Measurements from ENCODE around the gene RALGAPA2. TPM values are rescaled to one million over a fixed set of nuclear protein-coding genes. Genes with fewer than 3 reads are reported as not detected.
A peak's percentile ranks its signal among the peaks of the same experiment; 100 is the strongest.

The RALGAPA2 gene
- total RNA-seq, 1 donor from 2014 or later: 16.5 TPM

DNA sequence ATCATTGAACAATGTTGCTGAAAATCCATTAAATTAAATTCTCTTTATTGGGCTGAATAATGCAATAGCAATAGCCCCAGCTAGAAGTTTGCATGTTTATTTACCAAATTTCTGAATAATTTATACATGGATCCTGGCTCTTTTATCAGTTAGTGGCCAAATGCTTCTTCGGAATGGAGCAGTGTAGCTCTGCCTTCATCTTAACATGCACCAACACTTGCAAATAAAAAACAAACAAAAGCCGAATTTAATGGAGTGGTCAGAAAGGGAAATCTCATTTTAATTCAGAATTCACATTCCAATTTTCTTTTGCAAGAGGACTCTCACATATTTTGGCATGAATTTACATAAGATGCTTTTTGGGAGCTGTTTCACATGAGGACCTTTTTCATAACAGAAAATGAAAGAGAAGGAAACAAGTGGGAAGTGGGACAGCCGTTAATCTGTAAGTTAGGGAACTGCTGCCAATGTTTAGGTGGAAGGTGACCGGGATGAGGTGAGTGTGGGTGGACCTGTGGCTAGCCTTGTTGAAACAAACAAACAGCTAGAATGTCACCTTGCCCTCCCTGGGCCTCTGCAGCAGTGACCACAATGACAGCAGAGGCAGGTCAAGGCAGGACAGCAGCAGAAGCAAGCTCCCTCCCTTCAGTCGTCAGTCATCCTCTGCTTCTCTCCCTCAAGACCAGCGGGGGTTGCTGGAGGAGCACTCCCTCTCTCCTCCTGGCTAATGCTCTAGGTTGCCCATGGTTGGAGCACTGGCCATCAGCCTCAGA, 271.4 kb downstream of the RALGAPA2 start:
- ATAC-seq (peak; percentile 43), DNase-seq (ENCODE audit: missing footprints) (no peak)
- intact Hi-C loops (cut with DNase I): no loop called here

DNA sequence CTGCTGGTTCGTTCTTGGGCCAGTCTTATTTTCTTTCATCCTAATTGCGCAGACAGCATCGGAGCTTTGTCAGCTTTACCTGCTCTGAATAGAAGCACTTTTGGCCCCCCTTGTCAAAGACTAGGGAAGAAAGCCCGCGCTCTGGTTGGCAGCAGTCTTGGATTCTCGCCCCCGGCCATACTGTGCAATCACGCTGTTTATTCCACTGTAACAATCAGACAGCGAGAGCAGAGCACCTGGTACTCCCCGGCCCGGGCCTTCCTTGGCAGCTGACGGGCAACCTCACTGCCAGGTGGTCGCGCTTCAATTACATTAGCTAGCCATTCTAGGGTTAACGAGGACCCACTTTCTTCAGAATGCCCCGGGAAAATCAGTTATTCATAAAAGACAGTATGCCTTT, 272.0 kb downstream of the RALGAPA2 start:
- DNase-seq (ENCODE audit: missing footprints): no peak
- intact Hi-C loops (cut with DNase I): no loop called here
- no peak for ATAC-seq

DNA sequence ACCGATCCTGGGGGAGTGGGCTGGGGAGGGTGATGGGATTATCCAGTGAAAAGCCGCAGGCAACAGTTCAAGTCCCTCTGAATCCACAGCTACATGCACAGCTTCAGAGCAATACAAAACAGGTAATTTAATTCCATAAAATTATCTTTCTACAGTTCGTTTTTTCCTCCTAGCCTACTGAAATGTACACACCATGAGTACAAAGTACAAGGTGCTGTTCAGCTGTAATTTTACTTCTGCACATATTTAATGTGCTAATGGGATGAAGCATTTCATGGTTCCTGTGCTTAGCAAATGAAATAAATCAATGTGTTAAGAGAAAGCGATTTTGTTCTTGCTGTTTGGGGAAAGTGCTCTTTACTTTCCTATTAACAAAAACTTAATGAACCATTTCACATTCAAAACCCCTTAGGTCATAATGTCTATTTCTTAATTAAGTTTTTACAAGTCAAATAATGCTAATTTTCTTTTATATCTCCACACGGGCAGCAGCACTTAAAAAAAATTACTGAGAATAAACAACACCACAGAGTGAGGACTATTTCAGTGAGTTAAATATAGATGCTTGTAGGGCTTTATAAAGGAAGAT, 272.7 kb downstream of the RALGAPA2 start:
- no peak for DNase-seq (ENCODE audit: missing footprints)
- ATAC-seq: no peak
- intact Hi-C loops (cut with DNase I): no loop called here

DNA sequence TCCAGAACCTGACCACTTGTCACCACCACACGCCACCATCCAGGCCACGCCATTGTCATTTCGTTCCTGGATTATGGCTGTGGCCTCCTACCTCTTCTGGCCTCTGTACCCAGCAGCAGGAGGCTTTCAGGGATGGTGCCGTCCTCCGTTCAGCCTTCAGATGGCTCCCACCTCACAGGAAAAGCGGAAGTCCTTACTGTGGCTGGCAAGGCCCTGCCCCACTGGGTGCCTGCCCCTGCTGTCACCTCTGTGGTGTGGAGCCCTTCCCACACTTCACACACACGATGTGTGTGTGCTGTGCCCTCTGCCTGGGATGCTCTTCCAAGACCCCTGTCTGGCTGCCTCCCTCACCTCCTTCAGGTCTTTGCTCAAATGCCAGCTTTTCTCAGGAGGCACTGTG, 275.1 kb downstream of the RALGAPA2 start:
- intact Hi-C loops (cut with DNase I): no loop called here
- no peak for ATAC-seq
- DNase-seq (ENCODE audit: missing footprints): no peak

DNA sequence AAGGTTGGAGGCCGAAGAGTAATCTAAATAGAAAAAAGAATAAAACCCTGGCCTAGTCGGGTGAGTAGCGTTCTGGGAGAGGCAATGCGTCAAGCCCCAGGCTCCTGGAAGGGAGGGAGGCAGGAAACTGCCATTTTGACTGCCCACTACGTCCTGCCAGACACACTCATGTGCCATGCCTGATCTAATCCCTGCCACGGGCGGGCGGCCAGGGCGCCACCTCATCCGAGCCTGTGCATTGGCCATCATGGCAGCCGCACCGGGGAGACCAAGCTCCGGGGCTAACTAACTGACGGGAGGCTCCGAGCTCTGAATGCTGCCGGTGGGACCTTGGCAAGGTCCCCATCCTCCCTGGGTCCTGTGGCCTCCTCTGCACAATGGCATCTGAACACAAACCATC, 275.8 kb downstream of the RALGAPA2 start:
- DNase-seq (ENCODE audit: missing footprints) (no peak), ATAC-seq (no peak)
- intact Hi-C loops (cut with DNase I): no loop called here

DNA sequence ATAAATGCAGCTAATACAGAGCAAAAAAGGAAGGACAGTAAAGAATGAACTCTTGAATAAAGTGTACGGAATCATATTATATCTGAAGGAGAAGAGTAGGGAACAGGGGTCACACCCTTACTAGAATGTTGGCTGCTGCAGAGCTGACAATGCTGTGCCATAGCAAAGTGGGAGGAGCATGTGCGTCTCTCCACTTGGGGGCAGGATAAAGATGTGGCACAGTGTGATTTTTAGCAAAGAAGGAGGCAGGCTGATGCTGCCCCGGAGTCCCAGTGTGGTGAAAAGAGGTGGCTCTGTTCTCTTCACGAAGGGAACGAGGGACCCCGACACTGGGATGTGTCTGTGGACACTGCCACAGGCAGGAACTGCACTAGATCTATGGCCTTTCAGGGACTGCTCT, 277.0 kb downstream of the RALGAPA2 start:
- DNase-seq (ENCODE audit: missing footprints) (no peak), ATAC-seq (peak; percentile 37)
- intact Hi-C loops (cut with DNase I): no loop called here

DNA sequence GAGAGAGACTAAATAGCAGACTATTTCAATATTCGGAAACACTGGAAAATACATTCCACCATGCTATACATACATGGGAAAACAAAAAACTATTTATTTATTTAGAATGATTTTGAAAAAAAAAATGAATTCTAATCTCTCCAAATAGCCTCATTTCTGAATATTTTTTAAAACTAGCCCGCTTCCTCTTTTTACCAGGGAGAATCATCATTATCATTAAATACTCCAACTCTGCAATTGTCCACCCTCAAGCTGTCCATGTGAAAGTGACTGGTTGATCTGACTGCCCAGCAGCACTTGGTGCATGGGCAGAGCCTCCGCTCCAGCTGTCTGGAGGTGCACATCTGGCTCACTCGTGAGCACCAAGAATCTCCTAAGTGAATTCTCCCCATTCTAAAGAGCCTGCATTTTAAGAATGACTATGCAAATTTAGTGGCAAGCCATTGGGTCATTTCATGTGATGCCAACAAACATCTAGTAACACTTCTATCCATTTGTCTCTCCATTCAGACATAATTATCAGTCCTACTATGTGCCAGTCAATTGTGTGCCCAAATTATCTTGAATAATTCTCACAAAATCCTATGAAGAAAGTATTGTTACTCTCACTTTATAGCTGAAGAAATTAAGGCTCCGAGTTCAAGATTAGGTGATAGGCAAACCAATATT, 279.7 kb downstream of the RALGAPA2 start:
- ATAC-seq (no peak), DNase-seq (ENCODE audit: missing footprints) (no peak)
- intact Hi-C loops (cut with DNase I): no loop called here

DNA sequence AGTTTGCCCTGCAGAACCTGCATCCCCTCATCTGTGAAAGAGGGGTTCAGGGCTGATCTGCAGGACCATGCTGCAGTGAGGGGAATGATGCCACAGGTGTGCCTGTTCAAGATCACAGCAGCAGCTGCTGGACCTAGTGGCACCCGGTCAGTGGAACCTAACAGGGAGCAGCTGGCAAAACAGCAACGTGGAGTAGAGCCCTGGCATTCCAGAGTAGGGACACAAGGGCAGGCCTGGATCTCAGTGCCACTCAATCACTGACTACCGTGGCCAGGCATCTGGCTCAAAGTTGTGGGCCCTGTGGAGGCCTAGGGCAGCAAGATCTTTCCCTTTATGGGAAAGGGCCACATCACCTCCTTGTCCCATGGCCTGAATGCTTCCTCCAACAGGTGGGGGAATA, 282.4 kb downstream of the RALGAPA2 start:
- intact Hi-C loops (cut with DNase I): no loop called here
- ATAC-seq (peak; percentile 65), DNase-seq (ENCODE audit: missing footprints) (no peak)

DNA sequence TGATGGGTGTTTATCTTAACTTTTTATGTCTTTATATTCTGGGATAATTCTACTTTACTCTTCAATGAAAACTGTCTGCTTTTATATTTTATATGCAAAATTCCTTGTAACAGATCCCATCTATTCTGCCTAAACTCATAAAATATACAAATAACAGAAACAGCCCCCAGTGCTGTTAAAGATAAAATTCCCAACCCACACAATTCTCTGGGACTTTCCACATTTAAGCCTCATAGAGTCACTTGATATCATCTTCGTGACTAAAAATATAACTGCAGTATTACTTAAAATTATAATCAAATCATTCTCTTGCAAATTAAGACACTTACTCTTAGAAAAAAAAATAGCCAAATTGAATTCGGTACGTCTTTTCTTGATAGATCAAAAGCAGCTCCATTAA, 284.4 kb downstream of the RALGAPA2 start:
- intact Hi-C loops (cut with DNase I): no loop called here
- DNase-seq (ENCODE audit: missing footprints): no peak
- ATAC-seq: no peak

DNA sequence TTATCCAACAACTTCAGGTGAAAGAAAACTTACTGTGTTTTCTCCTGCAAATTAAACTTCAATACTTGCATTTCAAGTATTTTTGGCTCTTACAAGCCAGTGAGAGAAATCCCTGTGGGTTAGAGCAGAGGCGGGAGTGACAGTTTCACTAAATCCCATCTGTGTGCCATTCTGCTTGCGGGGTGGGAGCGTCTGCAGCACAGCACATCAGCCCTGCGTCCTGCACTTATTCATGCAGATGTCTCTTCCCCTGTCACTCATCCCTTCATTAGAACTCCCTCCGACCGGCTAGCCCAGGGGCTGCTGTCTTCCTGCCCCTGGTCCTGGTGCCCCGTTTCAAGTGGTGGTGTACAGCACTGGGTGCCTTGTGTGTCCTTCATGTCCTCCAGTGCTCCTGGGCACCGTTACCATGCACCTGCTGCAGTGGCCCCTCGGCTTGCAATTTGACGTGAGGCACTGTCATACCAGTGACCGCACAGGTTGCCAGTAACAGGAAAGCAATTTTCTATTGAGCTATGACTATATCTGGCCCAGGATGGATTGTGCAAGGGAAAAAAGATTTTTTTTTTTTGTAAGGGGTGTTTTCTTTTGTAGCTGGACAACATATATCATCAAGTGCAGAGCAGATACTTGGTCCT, 285.1 kb downstream of the RALGAPA2 start:
- ATAC-seq (no peak), DNase-seq (ENCODE audit: missing footprints) (no peak)
- intact Hi-C loops (cut with DNase I): no loop called here

DNA sequence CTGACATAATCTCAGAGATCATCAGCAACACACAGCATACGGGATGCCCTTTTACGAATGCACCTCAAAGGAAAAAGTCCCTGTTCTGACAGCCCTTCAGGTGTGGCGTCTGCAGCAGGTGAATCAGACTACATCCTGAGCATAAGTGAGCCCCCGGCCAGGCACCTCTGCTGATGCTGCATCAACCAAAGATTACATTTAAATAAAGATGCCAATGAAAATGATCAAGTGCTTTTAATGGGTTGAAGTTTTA, 285.9 kb downstream of the RALGAPA2 start:
- DNase-seq (ENCODE audit: missing footprints) (no peak), ATAC-seq (no peak)
- intact Hi-C loops (cut with DNase I): no loop called here

DNA sequence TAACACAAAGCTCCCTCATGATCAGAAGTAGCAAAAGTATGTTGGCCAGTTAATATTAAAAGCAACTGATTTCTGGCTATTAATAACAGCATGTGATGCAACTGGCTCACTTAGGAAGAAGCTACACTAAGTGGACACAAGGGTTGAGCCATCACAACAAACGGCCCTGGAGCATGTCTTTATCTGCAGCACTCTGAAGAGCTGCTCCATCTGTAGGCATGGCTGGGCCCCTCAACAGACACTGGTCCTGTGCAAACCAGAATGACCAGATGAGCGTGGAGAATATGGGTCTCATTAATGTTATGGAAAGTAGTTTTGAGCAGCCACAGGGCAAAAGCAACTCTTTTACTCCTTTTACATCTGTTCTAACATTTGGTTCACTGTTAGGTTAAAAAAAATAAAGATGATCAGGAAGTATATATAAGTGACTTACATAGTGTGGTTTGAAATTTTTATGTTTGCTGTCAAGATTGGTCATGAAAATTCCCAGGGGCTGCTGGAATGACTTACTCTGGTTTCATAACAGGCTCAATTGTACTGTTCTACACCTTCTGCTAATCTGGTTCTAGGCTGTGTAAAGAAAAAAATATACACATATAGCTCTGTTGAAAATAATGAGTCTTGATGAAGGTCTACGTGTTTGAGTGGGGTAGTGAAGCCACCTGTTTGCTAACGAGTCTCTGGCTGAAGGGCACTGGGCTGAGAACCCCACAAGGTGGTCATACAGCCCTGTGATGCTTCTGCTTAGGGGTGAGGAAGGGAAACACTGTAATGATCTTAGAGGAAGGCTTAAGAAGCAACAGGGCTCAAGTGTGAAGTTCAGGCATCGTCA, 286.4 kb downstream of the RALGAPA2 start:
- no peak for ATAC-seq
- DNase-seq (ENCODE audit: missing footprints): no peak
- intact Hi-C loops (cut with DNase I): no loop called here

DNA sequence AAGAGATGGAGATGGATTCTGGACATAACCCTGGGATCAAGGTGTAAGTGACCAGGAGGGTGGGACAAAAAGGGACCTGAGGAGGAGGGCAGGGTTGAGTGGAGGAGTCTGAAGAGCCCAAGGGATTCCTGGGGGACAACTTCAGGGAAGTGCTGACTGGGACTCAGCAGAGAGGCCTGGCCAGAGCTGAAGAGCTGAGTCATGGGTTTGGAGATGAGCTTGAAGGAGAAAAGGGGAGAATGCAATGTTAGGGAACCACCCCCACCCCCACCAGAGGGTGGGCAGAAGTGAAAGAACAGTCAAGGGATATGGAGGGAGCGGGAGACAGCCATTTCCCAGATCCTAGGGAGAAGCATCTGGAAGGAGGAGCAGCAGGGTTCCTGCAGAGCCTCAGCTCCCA, 289.3 kb downstream of the RALGAPA2 start:
- intact Hi-C loops (cut with DNase I): no loop called here
- no peak for ATAC-seq
- DNase-seq (ENCODE audit: missing footprints): no peak

DNA sequence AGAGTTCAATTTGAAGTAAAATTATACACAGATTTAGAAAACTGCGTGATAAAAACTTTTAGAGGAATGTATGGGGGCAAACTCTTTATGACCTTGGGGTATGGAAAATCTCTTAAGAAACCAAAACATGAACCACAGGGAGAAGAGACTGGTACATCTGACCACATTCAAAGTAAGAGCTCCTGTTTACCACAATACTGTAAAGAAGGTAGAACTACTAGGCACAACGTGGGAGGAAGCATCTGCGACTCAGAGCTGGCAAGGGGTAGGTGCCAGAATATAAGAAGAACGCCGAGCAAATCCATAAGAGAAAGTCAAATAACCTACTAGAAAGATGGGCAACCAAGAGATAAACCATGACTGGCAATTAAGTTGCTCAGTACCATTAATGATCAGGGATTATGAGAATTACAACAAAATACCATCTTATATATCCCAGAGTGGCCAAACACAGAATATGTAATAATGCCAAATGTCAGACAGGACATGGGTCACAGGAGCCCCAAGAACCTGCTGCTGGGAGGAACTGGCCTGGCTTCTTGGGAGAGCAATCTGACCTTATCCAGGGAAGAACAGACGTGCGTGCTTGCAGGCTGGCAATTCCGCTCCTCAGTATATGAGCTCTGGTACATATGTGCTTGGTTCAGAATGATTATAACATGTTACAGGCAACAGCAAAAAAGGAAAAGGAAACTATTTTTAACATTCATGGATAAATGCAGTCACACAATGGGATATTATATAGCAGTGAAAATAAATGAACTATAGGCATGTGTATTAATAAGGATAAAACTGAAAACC, 294.4 kb downstream of the RALGAPA2 start:
- intact Hi-C loops (cut with DNase I): no loop called here
- DNase-seq (ENCODE audit: missing footprints) (no peak), ATAC-seq (no peak)

DNA sequence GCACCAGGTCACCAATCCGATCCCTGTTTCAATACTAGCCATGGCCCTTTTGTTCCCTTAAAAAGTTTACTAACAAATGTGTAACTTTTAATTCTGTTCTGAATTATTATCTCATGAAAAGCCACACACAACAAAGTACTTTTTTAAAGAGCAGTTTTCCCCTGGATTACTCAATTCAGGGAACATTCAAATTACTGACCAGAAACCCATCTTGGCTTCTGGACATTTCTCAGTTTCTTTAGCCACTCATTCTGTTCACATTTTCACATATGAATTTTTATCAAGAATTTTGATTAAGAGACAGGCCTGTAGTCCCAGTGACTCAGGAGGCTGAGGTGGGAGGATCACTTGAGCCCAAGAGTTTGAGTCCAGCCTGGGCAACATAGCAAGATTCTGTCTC, 297.1 kb downstream of the RALGAPA2 start:
- ATAC-seq: no peak
- intact Hi-C loops (cut with DNase I): no loop called here
- no peak for DNase-seq (ENCODE audit: missing footprints)

DNA sequence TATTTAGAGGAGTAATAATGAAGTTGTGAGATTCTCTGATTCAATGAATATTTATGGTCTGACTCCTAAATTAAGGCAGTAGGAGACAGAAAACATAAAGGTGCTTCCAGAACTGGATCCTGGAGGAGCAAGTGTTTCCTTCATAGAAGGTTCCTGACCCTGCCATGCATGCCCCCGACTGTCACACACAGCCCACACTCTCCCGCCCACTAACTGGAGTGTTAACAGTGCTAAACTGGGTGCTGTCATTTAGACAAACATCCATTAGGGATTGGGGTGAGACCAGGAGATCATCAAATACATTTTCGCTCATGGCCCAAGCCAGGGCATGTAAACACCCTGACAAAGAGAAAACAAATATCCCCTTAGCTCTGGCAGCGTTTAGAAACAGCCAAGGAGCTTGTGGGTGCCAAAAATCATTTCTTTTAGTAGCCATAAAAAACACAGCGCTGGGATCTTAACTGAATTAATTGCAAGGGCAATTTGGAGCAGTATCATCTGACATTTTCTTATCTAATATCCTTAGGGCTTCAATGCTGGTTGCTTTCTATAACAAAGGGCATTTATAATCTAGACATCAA, 297.7 kb downstream of the RALGAPA2 start:
- no peak for DNase-seq (ENCODE audit: missing footprints)
- intact Hi-C loops (cut with DNase I): no loop called here
- ATAC-seq: no peak

DNA sequence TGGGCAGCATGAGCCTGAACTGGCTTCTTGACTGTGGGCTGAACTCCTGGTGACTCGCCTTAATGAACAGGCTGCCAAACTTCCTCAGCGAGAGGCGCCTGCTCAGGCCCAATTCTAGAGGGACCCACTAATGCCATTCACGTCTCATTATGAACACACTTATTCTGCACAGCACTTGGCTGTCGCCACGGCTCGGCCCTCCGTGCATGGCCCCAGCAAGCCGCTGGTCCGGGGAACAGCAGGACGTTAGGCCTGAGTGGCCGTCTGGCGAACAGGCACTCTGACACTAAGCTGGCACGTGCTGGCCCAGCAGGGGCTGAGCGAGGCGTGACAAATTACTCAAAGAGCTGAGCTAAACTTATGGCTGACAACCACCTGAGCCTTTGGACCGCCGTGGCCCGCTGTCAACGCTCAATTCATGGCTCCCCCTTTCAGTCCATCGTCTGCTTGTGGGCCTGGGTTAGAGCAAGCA, 298.6 kb downstream of the RALGAPA2 start:
- intact Hi-C loops (cut with DNase I): no loop called here
- no peak for ATAC-seq
- no peak for DNase-seq (ENCODE audit: missing footprints)

DNA sequence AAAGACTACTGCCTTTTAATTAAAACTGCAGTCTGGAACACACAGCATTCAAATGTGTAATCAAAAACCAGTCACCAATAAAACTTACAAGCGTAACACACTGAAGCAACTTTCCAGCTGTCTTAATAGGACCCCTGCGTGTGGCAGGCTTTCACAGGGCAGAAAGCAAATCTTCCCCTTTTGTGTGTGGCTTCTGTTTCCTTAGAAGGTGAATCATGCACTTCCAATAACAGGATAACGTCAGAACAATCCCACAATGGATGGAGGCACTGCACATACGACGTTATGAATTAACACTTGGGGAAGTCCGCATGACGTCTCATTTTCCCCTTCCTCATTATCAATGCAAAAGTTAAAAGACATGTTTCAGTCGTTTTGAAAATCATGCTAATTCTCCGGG, 299.7 kb downstream of the RALGAPA2 start:
- ATAC-seq (no peak), DNase-seq (ENCODE audit: missing footprints) (no peak)
- intact Hi-C loops (cut with DNase I): no loop called here

Measured in Right ventricle myocardium inferior (tissue), 1 donor.